AG10803 (cell line): Measurements from ENCODE around the gene RNF43.
"Not testable (repeated sequence)": the region's sequence is repeated elsewhere in the genome, so short reads cannot be mapped to it uniquely, and the experiment has no call there.

Experiments
- DNase-seq: peaks from one replicate; pipeline ENCODE4 v3.0.0; 2010; ENCODE audit warnings: low read depth
- H3K4me3 ChIP-seq: 2 replicates; pipeline ENCODE4 v1.5.1; 2011; ENCODE audit warnings: mild to moderate bottlenecking, low read length, control low read depth
- TF ChIP-seq, protein P1 (sequence below): conservative IDR thresholded peaks from 2 replicates; pipeline ENCODE4 v1.5.1; 2011; ENCODE audit warnings: mild to moderate bottlenecking, low read length, control low read depth, inconsistent platforms

The RNF43 gene

DNA sequence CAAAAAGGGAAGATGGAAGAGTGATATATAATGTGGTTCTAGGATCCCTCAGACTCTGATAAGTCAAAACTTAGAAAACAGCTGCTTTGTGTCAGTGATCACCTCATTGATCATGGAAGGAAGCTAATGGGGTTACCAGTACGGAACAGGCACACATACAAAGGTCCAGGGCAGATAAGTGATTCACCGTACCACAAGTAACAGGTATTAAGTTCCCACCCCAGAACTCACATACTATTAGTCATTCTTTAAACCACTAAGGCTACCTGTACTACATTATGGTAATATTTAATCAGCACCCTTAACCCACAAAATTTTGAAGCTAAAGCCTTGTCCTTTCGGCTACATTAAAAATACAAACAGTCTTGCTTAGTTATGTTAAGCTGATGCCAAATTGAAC lies 17.4 kb downstream of the RNF43 start:
- no peak overlapping the region for H3K4me3 ChIP-seq
- TF ChIP-seq, protein P1, sequence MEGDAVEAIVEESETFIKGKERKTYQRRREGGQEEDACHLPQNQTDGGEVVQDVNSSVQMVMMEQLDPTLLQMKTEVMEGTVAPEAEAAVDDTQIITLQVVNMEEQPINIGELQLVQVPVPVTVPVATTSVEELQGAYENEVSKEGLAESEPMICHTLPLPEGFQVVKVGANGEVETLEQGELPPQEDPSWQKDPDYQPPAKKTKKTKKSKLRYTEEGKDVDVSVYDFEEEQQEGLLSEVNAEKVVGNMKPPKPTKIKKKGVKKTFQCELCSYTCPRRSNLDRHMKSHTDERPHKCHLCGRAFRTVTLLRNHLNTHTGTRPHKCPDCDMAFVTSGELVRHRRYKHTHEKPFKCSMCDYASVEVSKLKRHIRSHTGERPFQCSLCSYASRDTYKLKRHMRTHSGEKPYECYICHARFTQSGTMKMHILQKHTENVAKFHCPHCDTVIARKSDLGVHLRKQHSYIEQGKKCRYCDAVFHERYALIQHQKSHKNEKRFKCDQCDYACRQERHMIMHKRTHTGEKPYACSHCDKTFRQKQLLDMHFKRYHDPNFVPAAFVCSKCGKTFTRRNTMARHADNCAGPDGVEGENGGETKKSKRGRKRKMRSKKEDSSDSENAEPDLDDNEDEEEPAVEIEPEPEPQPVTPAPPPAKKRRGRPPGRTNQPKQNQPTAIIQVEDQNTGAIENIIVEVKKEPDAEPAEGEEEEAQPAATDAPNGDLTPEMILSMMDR = no peak

DNA sequence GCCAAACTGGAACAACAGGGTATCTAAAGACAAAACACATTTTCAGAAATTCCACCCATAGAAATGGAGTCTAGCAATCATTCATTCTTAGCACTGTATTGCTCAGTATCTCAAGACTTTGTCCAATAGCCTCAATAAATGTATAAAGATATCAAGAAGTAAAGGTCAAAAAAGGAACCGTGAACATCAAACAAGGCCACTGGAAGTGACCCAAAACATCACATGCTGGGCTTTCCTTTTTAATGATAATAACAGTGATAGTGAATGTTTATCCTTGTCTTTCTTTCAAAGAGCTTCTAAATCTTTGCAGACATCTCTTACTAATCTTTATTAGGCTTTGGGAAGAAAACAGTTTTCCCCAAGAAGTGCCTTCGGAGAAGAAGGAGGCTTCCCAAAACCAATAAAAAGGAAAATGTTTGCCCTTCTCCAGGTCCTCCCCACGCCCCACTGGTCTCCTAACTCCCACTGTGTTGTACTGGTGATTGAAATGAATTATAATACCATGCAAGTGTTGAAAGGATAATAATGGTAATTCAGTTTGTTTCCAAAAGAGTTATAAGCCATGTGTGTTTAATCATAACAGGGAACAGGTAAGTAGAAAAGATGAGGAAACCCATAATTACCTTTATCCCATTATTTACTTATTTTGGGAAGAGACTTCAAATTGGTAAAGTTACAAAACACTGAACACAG lies 18.6 kb downstream of the RNF43 start:
- no peak overlapping the region for H3K4me3 ChIP-seq
- DNase-seq = no peak
- TF ChIP-seq, protein P1 = no peak

More for the DNA sequence above, 17.4 kb downstream of the RNF43 start:
- DNase-seq = no peak

DNA sequence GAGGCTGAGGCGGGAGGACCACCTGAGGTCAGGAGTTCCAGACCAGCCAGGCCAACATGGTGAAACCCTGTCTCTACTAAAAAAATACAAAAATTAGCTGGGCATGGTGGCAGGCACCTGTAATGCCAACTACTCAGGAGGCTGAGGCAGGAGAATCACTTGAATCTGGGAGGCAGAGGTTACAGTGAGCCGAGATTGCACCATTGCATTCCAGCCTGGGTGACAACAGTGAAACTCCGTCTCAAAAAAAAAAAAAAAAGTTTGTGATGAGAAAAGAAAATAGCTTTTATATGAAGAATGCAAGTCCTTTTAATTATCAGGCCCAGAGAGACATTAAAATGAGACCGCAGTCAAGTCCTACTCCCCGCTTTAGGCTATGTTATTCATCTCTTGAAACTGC lies 19.9 kb downstream of the RNF43 start:
- H3K4me3 ChIP-seq, DNase-seq: not testable (repeated sequence)

DNA sequence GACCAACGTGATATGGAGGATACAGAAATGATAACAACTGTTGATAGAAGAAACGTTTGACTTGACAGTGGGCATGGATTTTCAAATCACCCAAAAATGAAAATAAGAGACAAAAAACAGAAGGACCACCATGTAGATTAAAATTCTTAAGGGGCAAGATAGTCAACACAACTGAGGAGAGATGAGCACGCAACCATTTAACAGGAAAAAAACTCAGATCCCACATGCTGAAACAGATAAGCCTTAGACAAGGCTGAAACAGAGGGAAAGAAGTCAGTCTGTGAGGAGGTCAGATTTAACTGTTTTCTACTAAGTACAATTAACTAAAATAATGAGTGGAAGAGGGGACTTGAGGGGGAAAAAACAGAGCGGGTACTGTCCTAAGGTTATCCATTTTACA lies 21.2 kb downstream of the RNF43 start:
- no peak overlapping the region for H3K4me3 ChIP-seq
- no peak for DNase-seq
- TF ChIP-seq, protein P1 = no peak

DNA sequence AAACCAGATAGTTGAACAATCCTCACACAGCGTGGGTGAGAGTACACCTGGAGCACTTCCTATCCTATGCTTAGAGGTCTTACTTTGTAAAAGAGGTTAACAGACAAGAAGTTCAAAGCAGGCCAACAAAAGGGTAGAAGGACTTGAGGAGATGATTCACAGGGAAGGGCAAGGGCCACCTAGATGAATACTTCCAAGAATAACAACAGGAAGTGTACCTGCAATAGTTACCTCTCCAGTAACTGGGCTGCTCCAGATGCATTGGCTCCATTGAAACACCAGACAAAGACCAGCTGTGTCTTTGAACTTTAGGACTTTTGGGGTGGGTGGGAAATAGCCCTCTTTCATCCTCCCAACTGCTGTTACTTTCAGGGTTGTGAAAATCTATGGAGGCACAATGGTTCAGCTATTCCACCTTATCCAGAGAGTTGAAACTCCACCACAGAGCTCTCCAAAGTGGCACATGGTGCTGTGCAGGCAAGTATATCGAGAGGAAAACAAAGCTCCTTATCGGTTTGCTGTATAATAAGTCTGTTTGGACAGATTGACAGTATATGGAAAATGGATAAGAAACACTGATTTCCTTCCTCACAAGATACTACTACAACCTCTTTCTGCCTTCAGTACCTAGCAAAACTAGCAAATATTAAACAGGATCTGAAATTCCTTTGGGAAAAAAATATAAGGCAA lies 22.7 kb downstream of the RNF43 start:
- no peak overlapping the region for H3K4me3 ChIP-seq
- DNase-seq = no peak
- TF ChIP-seq, protein P1 = no peak

DNA sequence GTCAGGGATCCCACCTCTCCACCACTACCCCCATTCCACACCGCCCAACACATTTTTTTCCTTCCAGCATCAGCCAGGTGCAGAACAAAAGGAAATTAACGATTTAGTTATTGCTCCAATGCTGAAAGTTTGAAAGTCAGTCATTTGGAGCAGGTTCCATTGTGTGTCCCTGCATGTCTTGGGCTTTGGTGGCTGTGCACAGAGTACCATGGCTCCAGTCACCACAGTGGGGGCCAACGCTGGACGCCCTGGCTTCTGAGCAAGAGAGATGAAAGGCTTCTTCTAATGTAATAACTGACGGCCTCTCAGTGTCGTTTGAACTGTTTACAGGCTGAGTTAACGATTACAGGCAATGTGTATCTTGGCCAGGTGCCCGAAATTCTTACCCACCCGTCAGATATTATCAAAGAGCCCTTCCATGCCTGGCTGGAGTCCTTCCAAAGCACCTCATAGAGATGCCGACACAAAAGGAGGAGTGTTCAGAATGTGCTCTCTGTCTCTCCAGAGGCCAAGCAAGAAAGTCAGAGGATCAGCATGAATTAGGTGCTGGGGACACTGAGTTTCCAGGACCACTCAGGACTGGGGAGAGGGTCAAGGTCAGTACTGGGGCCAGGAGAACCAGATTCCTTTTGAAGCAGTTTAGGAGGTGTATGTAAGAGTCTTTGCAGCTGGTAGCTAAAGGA lies 25.9 kb downstream of the RNF43 start:
- DNase-seq = no peak
- TF ChIP-seq, protein P1 = no peak
- H3K4me3 ChIP-seq = no peak overlapping the region

DNA sequence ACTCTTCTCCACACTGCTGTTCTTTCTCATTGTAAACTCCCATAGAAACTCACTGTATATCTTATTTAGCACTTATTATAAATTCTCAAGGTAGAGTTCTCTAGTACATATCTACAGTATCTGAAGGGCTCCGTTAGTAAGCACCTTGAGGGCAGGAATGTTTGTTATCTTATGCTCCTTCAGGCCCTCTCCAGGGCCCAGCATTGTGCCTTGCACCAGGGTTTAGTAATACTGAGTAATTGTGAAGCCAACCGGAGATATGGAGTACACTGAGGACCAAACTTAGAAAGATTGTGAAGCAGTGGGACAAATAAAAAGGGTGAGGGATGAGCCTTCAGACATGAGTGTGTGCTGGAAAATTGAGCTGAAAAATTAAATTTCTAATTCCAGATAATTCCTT lies 26.4 kb downstream of the RNF43 start:
- no peak overlapping the region for H3K4me3 ChIP-seq
- TF ChIP-seq, protein P1 = no peak
- no peak for DNase-seq
